GM12892 (cell line): ENCODE data around the gene NEGR1. TPM values are rescaled to one million over a fixed set of nuclear protein-coding genes. Genes with fewer than 3 reads are reported as not detected.

Experiments used
- DNase-seq: peaks from one replicate; pipeline ENCODE4 v3.0.0; 2011; ENCODE audit not compliant: insufficient read length
- FAIRE-seq: peaks from 2 replicates; lab custom pipeline; 2011; peaks lifted over from hg19 to GRCh38; lab: Jason Lieb, UNC
- POLR2A ChIP-seq: IDR thresholded peaks from 2 replicates; pipeline ENCODE4 v1.6.1; 2011; ENCODE audit warnings: low read depth, low read length, control low read depth
- POLR2AphosphoS5 ChIP-seq: IDR thresholded peaks from 2 replicates; pipeline ENCODE4 v1.6.1; 2011; ENCODE audit warnings: low read depth, low read length, control low read depth
- TAF1 ChIP-seq: IDR thresholded peaks from 2 replicates; pipeline ENCODE4 v1.6.1; 2011; ENCODE audit warnings: low read depth, mild to moderate bottlenecking, control low read depth, low read length, borderline replicate concordance
- polyA plus RNA-seq: library from polyadenylated mRNA; unstranded; fragments of >200 nt; gene quantifications from one replicate; pipeline ENCODE4 v1.2.1, GENCODE V29; 2012; ENCODE audit warnings: missing spikeins, inconsistent platforms; ENCODE audit not compliant: missing spikeins

The NEGR1 gene
- polyA plus RNA-seq = not detected

GRCh38 chr1:72282271-72283021 lies at the start of gene NEGR1:
NEGR1 (minus strand) TSS chr1:72282539.
- DNase-seq (no peak), FAIRE-seq (no peak)
- TF ChIP-seq TAF1 (no peak), POLR2AphosphoS5 (no peak), POLR2A (no peak)

GRCh38 chr1:72326494-72326893 lies 44.2 kb upstream of the NEGR1 start:
- FAIRE-seq (no peak), DNase-seq (no peak)
- TF ChIP-seq POLR2AphosphoS5 (no peak), TAF1 (no peak), POLR2A (no peak)

GRCh38 chr1:72324451-72324850 lies 42.1 kb upstream of the NEGR1 start:
- TF ChIP-seq POLR2A (no peak), TAF1 (no peak), POLR2AphosphoS5 (no peak)
- no peak for DNase-seq
- FAIRE-seq = no peak

- no peak for FAIRE-seq
- TF ChIP-seq TAF1 (no peak), POLR2AphosphoS5 (no peak), POLR2A (no peak)
- DNase-seq = no peak
Measured at GRCh38 chr1:72322910-72323309, 40.6 kb upstream of the NEGR1 start.

GRCh38 chr1:72296501-72296900 lies 14.2 kb upstream of the NEGR1 start:
- no peak for TF ChIP-seq POLR2AphosphoS5
- FAIRE-seq (no peak), DNase-seq (no peak)

- DNase-seq (no peak), FAIRE-seq (no peak)
- TF ChIP-seq POLR2A (no peak), POLR2AphosphoS5 (no peak), TAF1 (no peak)
Measured at GRCh38 chr1:72288886-72289285, 6.5 kb upstream of the NEGR1 start.

GRCh38 chr1:72286401-72286800 lies 4.1 kb upstream of the NEGR1 start:
- TF ChIP-seq POLR2A (no peak), TAF1 (no peak), POLR2AphosphoS5 (no peak)
- no peak for DNase-seq
- no peak for FAIRE-seq

GRCh38 chr1:72285074-72285425 lies 2.7 kb upstream of the NEGR1 start:
- TF ChIP-seq POLR2AphosphoS5 (no peak), POLR2A (no peak), TAF1 (no peak)
- FAIRE-seq (no peak), DNase-seq (no peak)

GRCh38 chr1:72284348-72285073 lies 2.2 kb upstream of the NEGR1 start:
- DNase-seq = no peak
- peak; percentile 21 for FAIRE-seq

GRCh38 chr1:72284084-72284347 lies 1.7 kb upstream of the NEGR1 start:
- DNase-seq (no peak), FAIRE-seq (no peak)
- TF ChIP-seq POLR2AphosphoS5 = no peak
- no peak for TF ChIP-seq TAF1
- TF ChIP-seq POLR2A = no peak

More at GRCh38 chr1:72284348-72285073, 2.2 kb upstream of the NEGR1 start:
- TF ChIP-seq TAF1 (no peak), POLR2AphosphoS5 (no peak), POLR2A (no peak)

- DNase-seq (no peak), FAIRE-seq (no peak)
- TF ChIP-seq TAF1 = no peak
Measured at GRCh38 chr1:72283307-72284083, 1.2 kb upstream of the NEGR1 start.

- FAIRE-seq = no peak
- no peak for DNase-seq
- TF ChIP-seq POLR2A (no peak), TAF1 (no peak), POLR2AphosphoS5 (no peak)
Measured at GRCh38 chr1:72283022-72283306, 625 bp upstream of the NEGR1 start.

GRCh38 chr1:72281637-72282270 lies 585 bp downstream of the NEGR1 start:
- no peak for DNase-seq
- TF ChIP-seq POLR2AphosphoS5 (no peak), TAF1 (no peak), POLR2A (no peak)
- FAIRE-seq = no peak
